ENCODE measurements around the gene SETX.
"Not testable (repeated sequence)": the region's sequence is repeated elsewhere in the genome, so short reads cannot be mapped to it uniquely, and the experiment has no call there.

GRCh38 chr9:132377769-132378168 lies 23.0 kb upstream of the SETX start:
- not testable (repeated sequence) for TF ChIP-seq POLR2A, CTCF, POLR2AphosphoS5 (IDR thresholded peaks at IDR 0.05)

Measured in prostate gland (tissue), 2 donors.